OCI-LY7 (cell line): ENCODE measurements around the gene GUCY2F. TPM values are rescaled to one million over a fixed set of nuclear protein-coding genes. Genes with fewer than 3 reads are reported as not detected.

ENCODE experiments used
- BruUV-seq: library from RNA; stranded (reverse); fragments of 400-500 nt; replicated peaks from 2 replicates; lab custom pipeline; 2021; lab: Mats Ljungman, UMichigan
- CTCF ChIA-PET: fragments of 300-600 bp; sonication (Branson Sonifier 250); formaldehyde crosslinking; loops from one replicate; lab custom pipeline; 2022; ENCODE audit warnings: antibody characterized with exemption; ENCODE audit not compliant: unreplicated experiment; lab: Charles Lee
- POLR2A ChIA-PET: fragments of 300-600 bp; sonication (Branson Sonifier 250); formaldehyde crosslinking; loops from one replicate; lab custom pipeline; 2022; ENCODE audit warnings: antibody characterized with exemption; lab: Charles Lee
- DNase-seq: peaks from one replicate; pipeline ENCODE4 v3.0.0-alpha.2; 2015; ENCODE audit warnings: low spot score
- H2AFZ ChIP-seq: fragments of 200-600 bp; sonication (generic), shearing (Covaris generic); 2 replicates; pipeline ENCODE4 v1.6.1; 2014; ENCODE audit warnings: mild to moderate bottlenecking, antibody characterized with exemption, low read length, moderate library complexity
- H3K27ac ChIP-seq: fragments of 200-600 bp; sonication (generic); 2 replicates; pipeline ENCODE4 v1.5.1; 2014; ENCODE audit warnings: mixed run types, low read depth, mild to moderate bottlenecking, moderate library complexity, low read length, inconsistent platforms; ENCODE audit not compliant: poor library complexity, severe bottlenecking
- H3K36me3 ChIP-seq: fragments of 200-600 bp; sonication (generic); 2 replicates; pipeline ENCODE4 v1.6.1; 2014; ENCODE audit warnings: mild to moderate bottlenecking, antibody characterized with exemption, low read length, moderate library complexity, mixed read lengths; ENCODE audit not compliant: insufficient read depth
- H3K4me1 ChIP-seq: fragments of 200-600 bp; sonication (generic); 2 replicates; pipeline ENCODE4 v1.5.1; 2014; ENCODE audit warnings: mild to moderate bottlenecking, low read length; ENCODE audit not compliant: insufficient read depth, poor library complexity, severe bottlenecking
- H3K4me2 ChIP-seq: fragments of 200-600 bp; sonication (generic); 2 replicates; pipeline ENCODE4 v1.6.1; 2014; ENCODE audit warnings: mild to moderate bottlenecking, low read length
- H3K4me3 ChIP-seq: fragments of 200-600 bp; sonication (generic); 2 replicates; pipeline ENCODE4 v1.5.1; 2014; ENCODE audit warnings: mild to moderate bottlenecking, low read depth, low read length; ENCODE audit not compliant: poor library complexity, severe bottlenecking
- H3K79me2 ChIP-seq: fragments of 200-600 bp; sonication (generic); 2 replicates; pipeline ENCODE4 v1.6.1; 2016; ENCODE audit warnings: low read depth, mild to moderate bottlenecking, low read length, moderate library complexity, mixed read lengths; ENCODE audit not compliant: insufficient read depth
- H3K9me2 ChIP-seq: fragments of 200-600 bp; sonication (generic); 2 replicates; pipeline ENCODE4 v1.6.1; 2016; ENCODE audit warnings: mild to moderate bottlenecking, low read length, mixed read lengths; ENCODE audit not compliant: insufficient read depth
- H3K9me3 ChIP-seq: fragments of 200-600 bp; sonication (generic); 2 replicates; pipeline ENCODE4 v1.6.1; 2014; ENCODE audit warnings: mild to moderate bottlenecking, mixed run types, low read length, mixed read lengths
- H4K20me1 ChIP-seq: fragments of 200-600 bp; sonication (generic); 2 replicates; pipeline ENCODE4 v1.6.1; 2014; ENCODE audit warnings: mild to moderate bottlenecking, antibody characterized with exemption, low read length, moderate library complexity, mixed read lengths; ENCODE audit not compliant: insufficient read depth
- CTCF ChIP-seq: fragments of 200-600 bp; sonication (generic); conservative IDR thresholded peaks from 2 replicates; pipeline ENCODE4 v1.5.1; 2014; ENCODE audit warnings: mild to moderate bottlenecking, antibody characterized with exemption, low read length, moderate library complexity, mixed read lengths
- EZH2phosphoT487 ChIP-seq: fragments of 200-600 bp; sonication (generic); IDR thresholded peaks from 2 replicates; pipeline ENCODE4 v1.6.1; 2018; ENCODE audit warnings: low read depth, borderline replicate concordance, mild to moderate bottlenecking, mixed run types, antibody characterized with exemption, low read length, moderate library complexity, mixed read lengths
- intact Hi-C: fragments of 100-400 bp; cut with micrococcal nuclease; formaldehyde crosslinking; loops from one replicate; pipeline ENCODE4 v1.10.0; 2022; ENCODE audit not compliant: unreplicated experiment
- total RNA-seq, 2 experiments: library from RNA; depleted of rRNA in 1 of 2; stranded (reverse); fragments of >200 nt in 1 of 2; shearing (Covaris generic) in 1 of 2; gene quantifications; 2 replicates each; pipeline ENCODE4 v1.2.3, GENCODE V29; 2014 to 2022

Gene GUCY2F
- total RNA-seq, 2 experiments from 2014 or later: not detected

DNA sequence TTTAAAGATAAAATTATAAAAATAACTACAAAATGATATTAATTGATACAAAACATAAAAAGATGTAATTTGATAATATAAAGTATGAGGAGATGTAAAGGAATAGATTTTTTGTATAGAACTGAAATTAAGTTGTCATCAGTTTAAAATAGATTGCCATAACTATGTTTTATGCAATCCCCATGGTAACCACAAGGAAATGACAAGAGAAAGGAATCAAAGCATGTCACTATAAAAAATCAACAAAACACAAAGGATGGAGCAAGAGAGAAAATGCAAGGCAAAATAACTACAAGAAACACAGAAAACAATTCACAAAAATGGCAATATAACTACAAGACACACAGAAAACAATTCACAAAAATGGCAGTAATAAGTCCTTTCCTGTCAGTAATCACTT is 27.0 kb upstream of the GUCY2F start:
- Histone ChIP-seq H3K4me3 (no peak overlapping the region), H3K36me3 (no peaks in the 10 kb centered on the region), H3K4me2 (no peak overlapping the region), H3K9me2 (no peaks in the 10 kb centered on the region), H3K9me3 (no peaks in the 10 kb centered on the region), H2AFZ (no peak overlapping the region), H4K20me1 (no peaks in the 10 kb centered on the region), H3K4me1 (peaks cover 10% of the 10 kb centered on the region), H3K27ac (no peak overlapping the region), H3K79me2 (no peaks in the 10 kb centered on the region)
- CTCF ChIA-PET: no interaction called here
- no peak for DNase-seq
- TF ChIP-seq EZH2phosphoT487 (no peak), CTCF (no peak)
- POLR2A ChIA-PET: no interaction called here
- BruUV-seq: no TSS peak
- intact Hi-C loops: no loop called here

DNA sequence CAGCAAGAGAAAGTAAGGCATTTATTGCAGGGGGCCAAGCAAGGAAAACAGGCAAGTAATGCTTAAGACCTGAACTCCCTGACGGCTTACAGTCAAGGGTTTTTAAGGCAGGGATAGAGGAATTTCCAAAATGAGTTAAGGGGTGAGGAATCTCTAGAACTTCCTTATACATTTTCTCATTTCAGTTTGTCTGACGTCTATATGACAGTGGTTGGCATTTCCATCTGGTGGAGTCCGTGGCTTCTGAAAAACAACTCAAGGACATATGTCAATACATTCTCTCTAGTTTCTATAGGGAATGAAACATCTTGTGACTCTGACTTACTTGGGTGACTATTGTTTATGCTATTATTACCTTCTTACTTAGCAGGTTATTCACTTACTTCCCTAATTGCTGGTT is 19.3 kb upstream of the GUCY2F start:
- H3K4me2 ChIP-seq: no peak overlapping the region
- no peaks in the 10 kb centered on the region for H3K4me1 ChIP-seq
- H3K27ac ChIP-seq: no peak overlapping the region
- no peaks in the 10 kb centered on the region for H3K9me2 ChIP-seq
- no peak overlapping the region for H2AFZ ChIP-seq
- POLR2A ChIA-PET: no interaction called here
- DNase-seq: no peak
- no peaks in the 10 kb centered on the region for H3K36me3 ChIP-seq
- no peak overlapping the region for H3K4me3 ChIP-seq
- intact Hi-C loops: no loop called here
- no peaks in the 10 kb centered on the region for H4K20me1 ChIP-seq
- TF ChIP-seq EZH2phosphoT487 (no peak), CTCF (no peak)
- CTCF ChIA-PET: no interaction called here
- H3K79me2 ChIP-seq: no peaks in the 10 kb centered on the region
- no TSS peak for BruUV-seq
- H3K9me3 ChIP-seq: no peaks in the 10 kb centered on the region

DNA sequence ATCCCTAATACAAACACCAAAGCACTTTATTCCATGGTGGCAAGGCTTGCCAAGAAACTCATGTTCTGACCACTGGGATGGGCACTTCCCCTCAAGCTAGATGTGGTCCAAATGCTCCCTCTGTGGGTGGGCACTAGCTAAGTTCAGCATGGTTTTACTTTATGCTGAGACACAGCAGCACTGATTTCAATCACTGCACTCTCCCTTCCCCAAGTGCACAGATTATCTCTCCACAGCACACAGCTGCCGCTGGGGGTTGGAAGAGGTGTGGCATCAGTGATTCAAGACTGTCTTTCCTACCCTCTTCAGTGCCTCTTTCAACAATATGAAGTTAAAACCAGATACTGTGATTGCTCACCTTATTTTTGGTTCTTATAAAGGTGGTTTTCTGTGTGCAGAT is 16.5 kb upstream of the GUCY2F start:
- H3K27ac ChIP-seq: no peak overlapping the region
- intact Hi-C loops: no loop called here
- no peaks in the 10 kb centered on the region for H3K9me2 ChIP-seq
- no peaks in the 10 kb centered on the region for H3K4me1 ChIP-seq
- H3K36me3 ChIP-seq: no peaks in the 10 kb centered on the region
- ChIA-PET CTCF (no interaction called here), POLR2A (no interaction called here)
- no peak overlapping the region for H3K4me3 ChIP-seq
- BruUV-seq: no TSS peak
- no peaks in the 10 kb centered on the region for H4K20me1 ChIP-seq
- no peak for DNase-seq
- no peaks in the 10 kb centered on the region for H3K79me2 ChIP-seq
- TF ChIP-seq CTCF: no peak
- no peak for TF ChIP-seq EZH2phosphoT487
- no peak overlapping the region for H2AFZ ChIP-seq
- H3K4me2 ChIP-seq: no peak overlapping the region
- H3K9me3 ChIP-seq: no peaks in the 10 kb centered on the region
